Superior temporal gyrus (tissue), 1 donor: ENCODE data around the gene GRIK4.
A peak's percentile ranks its signal among the peaks of the same experiment; 100 is the strongest.

Experiments used
- DNase-seq: peaks from one replicate; pipeline ENCODE4 v3.0.0-alpha.2; 2016; ENCODE audit errors: extremely low spot score

Gene GRIK4

DNA sequence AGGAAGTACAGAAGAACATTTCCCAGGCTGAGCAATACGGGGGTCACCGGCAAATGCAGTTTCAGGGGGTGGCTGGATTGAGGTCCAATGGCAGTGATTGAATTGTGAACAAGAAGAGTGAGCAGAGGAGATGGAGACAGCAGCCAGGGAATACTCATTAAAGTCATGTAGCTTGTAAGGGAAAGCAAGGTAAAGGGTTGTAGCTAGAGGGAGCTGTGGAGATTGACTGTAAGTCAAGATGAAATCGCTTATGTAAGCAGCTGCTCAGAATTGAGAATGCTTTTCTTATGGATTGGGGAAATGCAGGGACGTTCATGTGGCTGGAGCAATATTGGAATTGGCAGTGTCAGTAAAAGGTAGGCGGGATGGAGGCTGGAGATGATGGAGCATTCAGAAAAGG lies 401.0 kb downstream of the GRIK4 start:
- peak; percentile 78 for DNase-seq

DNA sequence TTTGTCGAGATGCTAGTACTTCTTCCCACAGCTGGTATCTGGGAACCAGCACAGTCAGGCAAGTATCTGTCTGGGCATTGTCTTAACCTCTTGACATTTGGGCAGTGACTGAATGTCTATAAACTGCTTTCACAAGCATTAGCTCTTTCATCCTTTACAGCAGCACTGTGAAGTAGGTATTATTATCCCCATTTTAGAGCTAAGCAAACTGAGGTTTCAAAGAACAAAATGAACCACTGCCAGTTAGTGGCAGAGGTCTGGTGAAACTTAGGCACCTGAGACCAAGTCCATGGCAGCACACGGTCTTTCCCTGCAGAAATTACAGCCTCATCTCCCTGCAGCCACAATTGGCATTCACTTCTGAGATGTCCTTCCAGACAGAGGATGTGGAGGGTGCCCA lies 401.4 kb downstream of the GRIK4 start:
- no peak for DNase-seq

DNA sequence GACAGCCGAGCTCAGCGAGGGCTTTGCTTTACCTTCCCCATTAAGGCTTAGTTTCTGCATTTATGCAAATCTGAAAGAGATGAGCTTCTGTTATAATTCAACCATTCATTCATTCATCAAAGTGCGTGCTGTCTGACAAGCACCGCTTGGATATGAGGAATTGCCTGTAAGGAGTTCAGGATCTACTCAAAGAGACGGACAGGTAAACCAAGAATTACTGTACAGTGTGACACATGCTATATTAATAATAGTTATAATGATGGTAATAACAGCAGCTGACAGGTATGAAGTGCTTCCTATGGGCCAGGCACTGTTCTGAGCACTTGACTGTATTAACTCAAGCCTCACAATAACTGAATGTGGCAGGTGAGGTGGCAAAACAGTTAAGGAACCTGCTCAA lies 402.5 kb downstream of the GRIK4 start:
- no peak for DNase-seq

DNA sequence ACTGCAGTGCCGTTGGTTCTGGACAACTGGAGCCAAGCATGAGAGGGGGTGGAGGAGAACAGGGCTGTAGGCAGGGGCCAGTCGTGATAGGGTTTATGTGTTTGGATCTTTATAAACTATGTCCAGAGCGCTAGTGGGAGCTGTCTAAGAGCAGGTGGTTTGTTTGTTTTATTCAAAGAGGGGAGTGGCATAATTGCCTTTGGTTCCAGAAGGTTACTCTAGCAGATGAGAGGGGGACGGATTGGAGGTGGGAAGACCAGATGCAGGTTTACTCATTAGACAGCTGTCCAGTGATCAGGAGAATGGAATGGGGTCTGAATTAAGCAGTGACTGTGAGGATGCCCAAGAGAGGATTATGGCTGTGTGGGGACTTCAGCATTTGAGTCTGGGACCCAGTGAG lies 403.1 kb downstream of the GRIK4 start:
- no peak for DNase-seq

GRCh38 chr11:120917559-120918239 lies 406.2 kb downstream of the GRIK4 start:
- DNase-seq: no peak

GRCh38 chr11:120918257-120918656 lies 406.7 kb downstream of the GRIK4 start:
- no peak for DNase-seq

DNA sequence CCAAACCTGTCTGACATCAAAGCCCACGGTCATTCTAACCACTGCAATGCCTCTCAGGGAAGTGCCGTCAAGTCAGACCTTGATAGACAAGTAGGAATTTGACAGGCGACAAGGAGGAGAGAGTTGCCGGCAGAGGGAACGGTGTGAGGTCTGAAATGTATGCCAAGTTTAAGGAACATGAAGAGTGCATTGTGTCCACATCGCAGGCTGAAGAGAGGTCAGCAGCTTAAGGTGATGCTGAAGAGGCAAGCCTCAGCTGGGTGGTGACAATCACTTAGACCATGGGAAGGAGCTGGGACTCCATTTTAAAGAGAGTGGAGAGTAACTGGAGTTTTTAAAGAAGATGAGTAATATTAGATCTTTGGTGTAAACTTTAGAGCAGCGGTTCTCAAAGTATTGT lies 407.5 kb downstream of the GRIK4 start:
- no peak for DNase-seq

GRCh38 chr11:120919566-120919965 lies 408.0 kb downstream of the GRIK4 start:
- DNase-seq: no peak

DNA sequence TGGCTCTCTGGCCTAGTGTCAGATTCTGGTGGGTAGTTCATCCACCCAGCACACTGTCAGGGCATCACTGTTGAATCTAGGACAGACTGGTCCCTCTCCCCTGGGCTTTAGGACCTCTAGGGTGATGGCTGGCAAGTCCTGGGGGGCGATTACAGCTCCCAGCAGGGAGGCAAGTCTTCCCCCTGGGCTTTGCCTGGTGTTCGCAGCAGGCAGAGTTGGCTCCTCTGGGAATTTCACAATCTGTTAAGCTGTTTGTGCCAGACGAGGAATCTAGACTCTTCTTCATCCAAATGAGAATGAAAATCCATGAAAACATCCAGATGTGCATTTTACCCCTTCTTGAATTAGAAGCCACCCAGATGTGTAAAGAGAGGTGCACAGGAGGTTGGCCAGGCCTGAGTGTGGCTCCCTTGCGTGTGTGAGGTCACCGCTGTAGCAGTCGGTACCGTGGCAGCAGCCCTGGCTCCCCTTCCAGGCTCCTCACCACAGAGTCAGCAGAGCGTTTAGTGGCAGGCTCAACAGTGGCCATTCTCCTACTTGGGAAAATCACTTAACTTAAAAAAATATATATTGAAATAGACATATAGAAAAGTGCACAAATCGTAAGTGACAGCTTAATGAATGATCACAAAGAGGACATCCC lies 412.4 kb downstream of the GRIK4 start:
- DNase-seq: no peak

- no peak for DNase-seq
Measured at GRCh38 chr11:120925944-120926343, 414.4 kb downstream of the GRIK4 start.

- no peak for DNase-seq
Measured at GRCh38 chr11:120928627-120929026, 417.1 kb downstream of the GRIK4 start.

- DNase-seq: no peak
Measured at GRCh38 chr11:120929090-120929489, 417.5 kb downstream of the GRIK4 start.

GRCh38 chr11:120929664-120930154 lies 418.2 kb downstream of the GRIK4 start:
- DNase-seq: no peak

DNA sequence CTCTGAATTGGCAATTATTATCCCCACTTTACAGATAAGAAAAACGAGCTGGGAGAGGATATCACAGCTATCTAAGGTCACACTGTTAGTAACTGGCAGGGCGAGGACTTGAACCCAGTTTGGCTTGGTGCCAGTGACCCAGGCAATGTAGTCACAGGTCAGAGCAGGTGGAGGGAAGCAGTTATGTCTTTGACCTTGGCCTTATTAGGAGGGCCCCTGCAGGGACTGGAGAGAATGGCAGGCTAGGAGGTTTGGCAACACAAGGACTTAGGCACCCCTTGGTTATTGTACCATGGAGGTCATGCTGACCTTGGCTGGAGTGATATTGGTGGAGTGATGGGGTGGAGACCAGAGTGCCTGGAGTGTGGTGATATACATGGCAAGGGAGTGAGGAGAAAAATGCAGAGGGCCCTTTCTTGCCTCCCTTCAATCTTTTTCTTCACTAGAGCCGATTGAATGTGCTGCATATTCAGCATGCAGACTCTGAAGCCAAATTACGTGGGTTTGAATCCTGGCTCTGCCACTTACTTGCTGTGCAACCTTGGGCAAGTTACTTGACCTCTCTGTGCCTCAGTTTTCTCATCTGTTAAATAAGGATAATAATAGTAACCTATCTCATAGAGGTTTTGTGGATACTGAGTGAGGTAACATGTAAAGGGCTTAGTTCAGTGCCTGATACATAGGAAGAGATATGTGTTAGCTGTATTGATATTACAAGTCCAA lies 419.7 kb downstream of the GRIK4 start:
- no peak for DNase-seq

DNA sequence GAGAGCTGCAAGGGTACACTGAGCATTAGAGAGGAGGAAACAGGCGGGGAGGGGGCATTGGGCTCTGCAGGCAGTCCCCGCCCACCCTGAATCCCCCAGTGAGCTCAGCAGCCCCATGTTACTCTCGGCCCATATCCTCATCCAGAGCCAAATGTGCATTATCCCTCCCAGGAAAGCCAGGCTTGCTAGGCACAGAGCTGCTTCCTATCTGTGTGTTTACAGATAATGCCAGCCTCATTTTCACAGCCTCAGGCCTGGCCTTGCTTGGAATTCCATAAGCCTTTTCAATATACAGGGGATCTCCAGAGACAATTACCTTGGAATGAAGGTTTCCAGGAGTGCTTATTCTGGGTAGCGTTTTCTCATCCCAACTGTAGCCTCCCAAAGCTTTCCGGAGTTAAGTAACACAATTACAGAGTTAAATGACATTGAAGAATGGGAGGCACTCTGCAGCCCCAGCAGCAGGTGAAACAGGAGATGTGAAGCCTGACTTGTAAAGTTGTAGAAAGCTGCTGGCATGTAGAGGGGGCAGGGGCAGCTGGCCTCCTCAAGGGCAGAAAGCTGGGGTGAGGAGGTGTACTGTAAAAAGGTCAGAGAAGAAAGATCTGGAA lies 420.9 kb downstream of the GRIK4 start:
- no peak for DNase-seq

DNA sequence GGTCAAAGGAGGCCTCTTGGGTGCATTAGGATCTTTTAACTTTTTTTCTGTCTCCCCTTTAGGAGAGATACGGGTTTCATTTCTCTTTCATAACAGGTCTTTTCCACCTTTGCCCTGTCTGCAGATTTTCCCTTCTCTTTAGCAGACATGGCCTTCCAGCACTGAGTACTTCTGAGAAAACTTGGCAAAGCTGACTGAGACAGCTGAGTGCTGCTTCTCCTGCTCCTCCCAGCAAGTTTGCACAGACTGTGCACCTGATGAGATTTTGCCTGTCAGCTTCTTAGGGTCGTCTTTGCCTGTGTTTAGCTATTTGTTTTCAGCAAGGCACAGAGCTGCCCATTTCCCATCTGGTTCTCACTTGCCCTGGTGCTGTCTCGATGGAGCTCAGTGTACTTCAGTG lies 424.8 kb downstream of the GRIK4 start:
- no peak for DNase-seq

- DNase-seq: no peak
Measured at GRCh38 chr11:120937501-120937900, 426.0 kb downstream of the GRIK4 start.

DNA sequence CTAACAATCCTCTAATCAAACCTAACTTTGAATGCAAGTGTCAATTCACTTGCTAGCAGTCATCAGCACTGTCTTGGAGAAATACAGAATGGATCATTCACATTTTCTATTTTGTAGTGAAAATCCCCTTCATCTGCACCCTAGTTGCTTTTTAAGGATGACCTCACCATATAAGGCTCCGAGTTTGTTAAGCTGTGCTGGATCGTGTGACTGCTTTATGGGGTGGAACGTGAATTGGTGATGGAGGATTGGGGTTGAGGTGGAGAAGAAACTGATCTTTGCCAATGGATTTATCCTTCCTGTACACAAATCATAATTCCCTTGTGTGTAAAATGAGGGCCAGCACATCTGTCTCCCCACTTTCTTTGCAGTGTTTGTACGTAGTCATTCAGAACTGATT lies 426.7 kb downstream of the GRIK4 start:
- no peak for DNase-seq

DNA sequence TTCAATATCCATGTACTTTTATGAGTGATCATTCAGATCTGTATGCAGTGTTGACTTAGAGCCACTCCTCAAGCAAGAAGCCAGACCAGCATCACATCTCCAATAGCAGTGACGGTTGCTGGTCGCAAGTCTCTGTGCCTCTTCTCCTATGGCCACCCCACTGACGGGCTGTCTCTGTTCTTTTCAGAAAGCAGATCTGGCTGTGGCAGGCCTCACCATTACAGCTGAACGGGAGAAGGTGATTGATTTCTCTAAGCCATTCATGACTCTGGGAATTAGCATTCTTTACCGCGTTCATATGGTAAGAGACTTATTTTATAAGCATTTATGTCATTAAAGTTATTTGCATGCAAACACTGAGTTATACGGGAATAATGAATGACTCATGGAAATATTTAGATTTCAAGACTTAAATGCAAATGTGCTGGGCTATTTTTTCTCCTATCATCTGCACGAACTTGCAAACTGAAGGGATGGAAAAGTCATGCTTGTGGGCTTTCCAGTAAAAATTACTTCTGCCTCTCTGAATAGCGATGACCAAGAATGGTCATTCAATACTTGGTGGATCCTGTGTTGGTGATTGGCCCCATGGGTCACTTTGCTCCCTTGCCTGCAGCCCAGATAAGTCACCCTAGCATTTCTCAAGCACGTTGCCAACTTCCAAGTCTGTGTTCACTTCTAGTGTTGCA lies 428.8 kb downstream of the GRIK4 start:
- no peak for DNase-seq

DNA sequence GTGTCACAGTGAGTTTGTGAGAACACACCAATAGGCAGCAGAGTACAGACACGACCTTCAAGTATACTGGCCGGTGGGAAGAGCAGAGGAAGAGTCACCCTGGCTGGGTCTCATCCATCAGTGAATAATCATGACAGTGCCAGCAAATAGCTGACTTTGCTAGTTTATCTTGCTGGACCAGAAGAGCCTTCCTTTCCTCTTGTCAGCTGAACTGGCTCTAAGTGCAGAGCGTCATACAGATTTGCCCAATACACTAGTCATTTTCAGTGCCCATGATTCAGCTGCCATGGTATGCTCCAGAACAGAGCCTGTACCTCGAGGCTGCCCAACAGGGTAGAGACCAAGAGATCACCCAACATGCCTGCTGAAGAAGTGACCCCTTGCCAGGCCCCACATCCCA lies 429.5 kb downstream of the GRIK4 start:
- no peak for DNase-seq

DNA sequence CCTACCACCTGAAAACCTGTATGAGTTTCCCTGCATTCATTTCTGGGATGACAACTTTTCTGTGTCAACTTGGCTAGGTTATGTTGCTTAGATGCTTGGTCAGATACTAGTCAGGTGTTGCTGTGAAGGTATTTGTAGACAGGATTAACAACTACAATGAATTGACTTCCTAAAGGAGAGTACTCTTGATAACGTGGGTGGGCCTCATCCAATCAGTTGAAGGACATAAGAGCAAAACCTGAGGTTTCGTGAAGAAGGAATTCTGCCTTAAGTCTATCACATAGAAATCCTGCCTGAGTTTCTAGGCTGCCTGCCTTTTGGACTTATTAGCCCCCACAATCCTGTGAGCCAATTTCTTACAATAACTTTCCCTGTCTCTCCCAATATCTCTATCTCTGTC lies 431.2 kb downstream of the GRIK4 start:
- no peak for DNase-seq

DNA sequence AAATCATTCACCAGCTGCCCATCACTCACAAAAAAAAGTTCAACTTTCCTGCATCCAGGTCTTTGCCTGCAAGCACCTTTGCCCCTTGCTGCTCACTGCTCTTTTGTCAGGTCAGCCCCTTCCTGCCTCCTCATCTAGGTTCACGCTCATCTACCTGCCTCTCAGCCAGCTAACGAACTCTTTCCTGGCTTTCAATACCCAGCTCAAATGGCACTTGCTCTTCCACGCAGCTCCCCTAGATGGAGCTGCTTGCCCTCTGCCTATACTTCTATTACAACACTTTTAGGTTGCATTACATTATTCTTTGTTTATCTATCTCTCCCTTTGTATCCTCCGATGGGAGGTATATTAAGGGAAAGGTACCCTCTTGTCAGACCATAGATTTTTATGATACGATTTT lies 433.5 kb downstream of the GRIK4 start:
- no peak for DNase-seq
